Mucosa of rectum (tissue), 2 donors: Measurements from ENCODE around the gene JAK3.

Experiments used
- H3K27ac ChIP-seq, 2 donors: one replicate each; pipeline ENCODE4 v1.7.0; 2013; ENCODE audit warnings: inconsistent platforms in 2 of 2, low read depth in 2 of 2, low read length in 2 of 2
- H3K27me3 ChIP-seq, 2 donors: one replicate each; pipeline ENCODE4 v1.7.0; 2013; ENCODE audit warnings: low read length in 2 of 2; ENCODE audit not compliant: control insufficient read depth in 2 of 2, insufficient read depth in 2 of 2
- H3K36me3 ChIP-seq, 2 donors: one replicate each; pipeline ENCODE4 v1.7.0; 2013; ENCODE audit warnings: low read length in 2 of 2; ENCODE audit not compliant: control insufficient read depth in 2 of 2, insufficient read depth in 2 of 2
- H3K4me1 ChIP-seq, 2 donors: one replicate each; pipeline ENCODE4 v1.7.0; 2013; ENCODE audit warnings: low read length in 2 of 2, mild to moderate bottlenecking in 1 of 2; ENCODE audit not compliant: control insufficient read depth in 2 of 2, insufficient read depth in 2 of 2
- H3K4me3 ChIP-seq, 2 donors: one replicate each; pipeline ENCODE4 v1.7.0; 2013; ENCODE audit warnings: low read length in 2 of 2
- H3K9ac ChIP-seq, 2 donors: one replicate each; pipeline ENCODE4 v1.7.0; 2013; ENCODE audit warnings: low read length in 2 of 2, low read depth in 1 of 2, mild to moderate bottlenecking in 1 of 2
- H3K9me3 ChIP-seq, 2 donors: one replicate each; pipeline ENCODE4 v1.7.0; 2013; ENCODE audit warnings: low read length in 2 of 2; ENCODE audit not compliant: control insufficient read depth in 2 of 2
- donor health status: healthy.
- donor health status: Normal muscosa, but diverticular disease.

The JAK3 gene

DNA sequence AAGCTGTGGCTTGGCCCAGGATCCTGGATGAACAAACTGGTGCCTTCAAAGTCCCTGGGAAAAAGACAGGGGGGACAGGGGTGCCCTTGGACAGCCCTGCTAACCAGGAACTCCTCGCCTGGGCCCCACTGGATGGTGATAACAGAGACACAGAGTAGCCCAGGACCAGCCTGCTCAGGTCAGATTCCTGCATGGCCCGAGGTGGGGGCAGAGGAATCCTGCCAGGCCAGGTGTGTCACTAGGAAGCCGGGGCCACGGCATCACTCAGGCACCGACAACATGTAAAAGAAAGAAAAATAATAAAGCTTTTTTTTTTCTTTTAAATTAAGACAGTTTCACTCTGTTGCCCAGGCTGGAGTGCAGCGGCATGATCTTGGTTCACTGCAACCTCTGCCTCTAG, 6.3 kb upstream of the JAK3 start:
- no peak overlapping the region for H3K27ac ChIP-seq
- no peak overlapping the region for H3K9ac ChIP-seq
- H3K36me3 ChIP-seq: no peaks in the 10 kb centered on the region
- H3K4me1 ChIP-seq: peaks cover under 1 to 7% of the 10 kb centered on the region in 2 donors
- H3K27me3 ChIP-seq: peaks cover 0 to 2% of the 10 kb centered on the region in 2 donors
- H3K4me3 ChIP-seq: no peak overlapping the region
- no peaks in the 10 kb centered on the region for H3K9me3 ChIP-seq

DNA sequence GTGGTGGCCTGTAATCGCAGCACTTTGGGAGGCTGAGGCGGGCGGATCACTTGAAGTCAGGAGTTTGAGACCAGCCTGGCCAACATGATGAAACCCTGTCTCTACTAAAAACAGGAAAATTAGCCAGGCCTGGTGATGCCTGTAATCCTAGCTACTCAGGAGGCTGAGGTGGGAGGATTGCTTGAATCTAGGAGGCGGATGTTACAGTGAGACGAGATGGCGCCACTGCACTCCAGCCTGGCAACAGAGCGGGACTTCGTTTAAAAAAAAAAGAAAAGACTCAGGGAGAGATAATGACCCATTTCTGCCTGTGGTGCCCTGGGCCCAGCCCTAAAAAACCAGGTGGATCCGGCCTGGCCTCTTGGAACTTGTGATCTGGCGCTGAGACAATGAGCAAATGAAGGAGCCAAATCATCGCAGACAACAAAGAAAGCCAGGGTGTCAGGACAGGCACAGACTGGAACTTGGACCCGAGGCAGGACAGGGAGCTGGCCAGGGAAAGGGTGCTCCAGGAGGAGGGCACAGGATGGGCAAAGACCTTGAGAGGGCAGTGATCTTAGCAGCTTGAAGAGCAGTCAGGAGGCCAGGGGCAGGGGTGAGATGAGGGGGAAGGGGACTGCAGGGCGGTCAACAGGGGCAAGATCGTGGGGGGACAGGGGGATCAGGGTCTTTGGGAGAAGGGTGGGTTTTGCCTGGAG, 962 bp upstream of the JAK3 start:
- no peaks in the 10 kb centered on the region for H3K36me3 ChIP-seq
- peaks cover 0 to 9% of the 10 kb centered on the region in 2 donors for H3K4me1 ChIP-seq
- H3K27me3 ChIP-seq: peaks cover 0 to 3% of the 10 kb centered on the region in 2 donors
- peak overlapping the region in 1 of 2 donors; percentile 86 for H3K27ac ChIP-seq
- no peak overlapping the region for H3K4me3 ChIP-seq
- H3K9me3 ChIP-seq: no peaks in the 10 kb centered on the region
- no peak overlapping the region for H3K9ac ChIP-seq

DNA sequence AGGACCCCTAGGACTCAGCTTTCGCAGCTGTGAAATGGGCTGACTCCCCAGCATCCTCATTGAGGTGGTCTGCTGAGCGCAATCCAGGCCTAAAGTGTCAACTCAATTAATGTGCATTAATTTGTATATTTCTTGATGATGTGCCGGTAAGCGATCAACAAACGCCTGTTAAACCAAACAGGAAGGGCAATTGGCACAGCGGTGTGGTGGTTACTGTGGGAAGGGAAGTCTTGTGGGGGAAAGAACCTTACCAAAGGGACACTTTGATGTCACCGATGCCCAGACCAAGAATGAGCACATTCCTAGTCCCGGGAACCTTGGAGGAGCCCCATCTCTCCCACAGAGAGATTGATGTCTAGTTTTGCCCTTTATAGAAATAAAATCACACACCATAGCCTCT, 1.6 kb downstream of the JAK3 start:
- Histone ChIP-seq H3K27ac (no peak overlapping the region), H3K9me3 (no peaks in the 10 kb centered on the region), H3K9ac (no peak overlapping the region), H3K4me1 (peaks cover 0 to 9% of the 10 kb centered on the region in 2 donors), H3K27me3 (peaks cover 1 to 6% of the 10 kb centered on the region in 2 donors), H3K36me3 (peaks cover 0 to 3% of the 10 kb centered on the region in 2 donors), H3K4me3 (peak overlapping the region in 1 of 2 donors; percentile 2)

DNA sequence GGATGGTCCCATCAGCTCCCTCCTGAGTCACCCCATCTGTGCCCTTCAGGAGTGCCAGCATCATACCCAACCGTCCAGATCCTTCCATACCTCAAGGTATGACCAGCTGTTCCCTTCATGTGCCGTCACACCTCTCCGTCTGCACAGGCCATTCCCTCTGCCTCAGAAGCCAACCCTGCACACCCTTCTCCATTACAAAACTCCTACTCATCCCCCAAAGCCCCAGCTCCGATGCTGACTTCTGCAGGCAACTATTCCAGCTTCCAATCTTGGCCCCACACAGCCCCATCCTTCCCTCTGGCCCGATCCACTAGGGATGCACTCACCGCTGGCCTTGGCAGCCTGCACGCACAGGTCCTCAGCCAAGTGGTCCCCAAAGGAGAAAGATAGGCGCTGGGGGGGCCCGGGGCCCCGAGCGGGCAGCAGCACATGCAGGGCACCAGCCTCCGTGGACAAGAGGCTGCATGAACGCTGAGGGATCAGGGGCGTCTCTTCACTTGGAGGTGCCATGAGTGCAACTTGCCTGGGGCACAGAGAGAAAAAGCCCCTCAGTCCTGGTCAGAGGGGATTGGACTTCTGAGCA, 3.8 kb downstream of the JAK3 start:
- Histone ChIP-seq H3K4me1 (peaks cover 0 to 2% of the 10 kb centered on the region in 2 donors), H3K9me3 (no peaks in the 10 kb centered on the region), H3K4me3 (no peak overlapping the region), H3K9ac (no peak overlapping the region), H3K27me3 (peaks cover 1 to 12% of the 10 kb centered on the region in 2 donors), H3K36me3 (peaks cover 0 to 3% of the 10 kb centered on the region in 2 donors), H3K27ac (no peak overlapping the region)

DNA sequence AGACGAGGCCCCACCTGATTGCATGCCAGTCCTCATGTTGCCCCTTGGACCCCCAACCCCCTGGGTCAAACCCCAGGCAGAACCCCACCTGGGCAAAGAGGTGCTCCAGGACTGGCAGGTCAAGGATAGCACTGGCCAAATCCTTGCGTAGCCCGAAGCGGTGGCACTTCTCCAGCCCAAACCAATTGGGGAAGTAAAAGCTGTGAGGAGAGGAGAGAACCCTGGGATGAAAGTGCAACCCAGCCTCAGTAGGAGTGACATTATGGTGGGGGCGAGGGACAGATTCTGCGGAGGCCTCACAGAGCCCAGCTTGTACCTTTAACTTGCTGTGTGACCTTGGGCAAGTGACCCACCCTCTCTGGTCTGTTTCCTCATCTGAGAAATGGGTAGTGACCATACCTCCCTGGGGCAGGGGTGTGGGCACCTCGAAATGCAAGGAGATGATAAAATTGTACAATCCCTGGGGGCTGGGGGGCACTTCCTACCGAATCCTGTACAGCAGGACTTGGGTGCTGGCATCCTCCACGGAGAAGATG, 4.4 kb downstream of the JAK3 start:
- Histone ChIP-seq H3K4me1 (peaks cover 0 to 2% of the 10 kb centered on the region in 2 donors), H3K9ac (no peak overlapping the region), H3K36me3 (peaks cover 0 to 3% of the 10 kb centered on the region in 2 donors), H3K9me3 (no peaks in the 10 kb centered on the region), H3K27ac (no peak overlapping the region), H3K27me3 (peaks cover 1 to 12% of the 10 kb centered on the region in 2 donors), H3K4me3 (no peak overlapping the region)

GRCh38 chr19:17842663-17843291, 5.0 kb downstream of the JAK3 start:
- H3K4me3 ChIP-seq: no peak overlapping the region
- H3K27me3 ChIP-seq: peaks cover 1 to 12% of the 10 kb centered on the region in 2 donors
- no peaks in the 10 kb centered on the region for H3K9me3 ChIP-seq
- peaks cover 0 to 3% of the 10 kb centered on the region in 2 donors for H3K36me3 ChIP-seq
- H3K9ac ChIP-seq: no peak overlapping the region
- H3K4me1 ChIP-seq: no peaks in the 10 kb centered on the region
- no peak overlapping the region for H3K27ac ChIP-seq

DNA sequence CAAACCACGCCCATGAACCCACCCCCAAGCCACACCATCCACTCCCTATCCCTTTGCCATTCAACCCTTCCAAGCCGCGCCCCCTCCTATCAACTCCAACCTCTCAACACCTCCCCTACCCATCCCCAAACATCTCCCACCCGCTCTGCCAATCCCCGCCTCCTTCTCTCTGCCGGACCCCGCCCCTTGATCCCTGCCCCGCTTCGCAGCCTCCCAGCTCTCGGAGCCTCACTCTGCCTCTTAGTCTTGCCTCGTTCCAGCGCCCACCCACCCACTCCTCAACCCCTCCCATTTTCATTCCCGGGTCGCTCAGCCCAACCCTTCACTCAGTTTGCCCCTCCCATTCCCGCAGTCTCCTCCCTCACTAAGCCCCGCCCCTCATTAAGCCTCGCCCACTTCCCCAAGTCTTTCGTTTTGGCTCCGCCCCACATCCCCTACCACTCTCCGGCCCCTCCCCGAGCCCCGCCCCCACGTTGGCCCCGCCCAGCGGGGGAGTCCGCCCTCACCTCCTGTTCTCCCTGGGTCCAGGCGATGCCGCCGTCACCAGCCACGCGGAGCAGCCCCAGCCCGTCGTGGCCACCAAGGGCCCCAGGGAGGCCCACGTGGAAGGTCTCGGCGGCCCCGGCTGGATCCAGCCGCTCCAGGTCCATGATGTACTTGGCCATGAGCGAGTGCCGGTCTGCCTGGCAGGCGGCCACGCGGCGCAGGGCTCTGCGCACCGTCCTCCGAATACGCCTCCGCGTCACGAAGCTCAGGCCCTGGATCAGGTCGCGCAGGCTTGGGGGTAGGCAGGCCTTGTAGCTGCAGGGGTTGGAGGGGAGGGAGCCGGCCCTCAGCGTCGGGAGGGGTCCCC, 5.7 kb downstream of the JAK3 start:
- peaks cover 0 to 12% of the 10 kb centered on the region in 2 donors for H3K27me3 ChIP-seq
- H3K4me3 ChIP-seq: peak overlapping the region; percentile 20 to 23
- no peaks in the 10 kb centered on the region for H3K9me3 ChIP-seq
- peaks cover 0 to 3% of the 10 kb centered on the region in 2 donors for H3K36me3 ChIP-seq
- H3K4me1 ChIP-seq: no peaks in the 10 kb centered on the region
- H3K9ac ChIP-seq: no peak overlapping the region
- no peak overlapping the region for H3K27ac ChIP-seq

DNA sequence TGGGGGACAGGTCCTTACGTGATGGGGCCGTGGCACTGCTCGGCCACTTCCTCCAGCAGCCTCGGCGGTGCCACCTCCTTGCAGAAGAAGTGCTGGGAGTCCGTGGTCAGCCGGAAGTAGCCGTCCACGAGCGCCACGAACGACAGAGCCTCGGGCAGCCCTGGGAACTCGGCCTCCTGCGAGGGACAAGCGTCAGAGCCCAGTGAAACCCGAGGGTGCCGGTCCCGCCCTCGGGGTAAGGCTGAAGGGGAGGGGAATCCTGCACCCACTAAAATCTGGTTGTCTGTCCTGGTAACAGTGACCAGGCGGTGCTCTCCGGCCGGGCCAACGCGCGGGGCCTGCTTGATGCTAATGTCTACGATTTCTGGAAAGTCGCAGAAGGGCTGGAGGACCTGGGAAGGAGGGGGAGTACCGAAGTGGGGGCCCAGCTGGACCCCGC, 6.4 kb downstream of the JAK3 start:
- Histone ChIP-seq H3K4me1 (no peaks in the 10 kb centered on the region), H3K4me3 (peak overlapping the region; percentile 20 to 23), H3K9ac (peak overlapping the region in 1 of 2 donors; percentile 19), H3K36me3 (peaks cover 0 to 4% of the 10 kb centered on the region in 2 donors), H3K27ac (no peak overlapping the region), H3K9me3 (no peaks in the 10 kb centered on the region), H3K27me3 (peaks cover 0 to 12% of the 10 kb centered on the region in 2 donors)

DNA sequence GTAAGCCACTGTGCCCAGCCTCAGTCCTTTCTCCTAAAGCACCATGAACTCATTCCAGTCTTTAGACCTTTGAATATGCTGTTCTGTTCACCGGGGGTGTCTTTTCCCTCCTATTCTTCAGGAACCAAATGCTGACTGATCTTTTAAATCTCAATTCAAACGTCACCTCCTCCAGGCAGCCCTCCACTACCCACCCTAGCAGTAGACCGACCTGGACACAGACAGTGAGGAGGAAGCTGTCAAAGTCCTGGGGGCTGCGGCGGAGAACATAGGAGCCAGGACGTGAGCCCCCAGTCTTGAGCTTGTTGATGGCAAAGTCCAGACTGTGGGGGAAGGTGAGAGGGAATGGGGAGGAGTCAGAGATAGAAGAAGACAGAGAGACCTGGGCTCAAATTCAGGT, 7.8 kb downstream of the JAK3 start:
- no peaks in the 10 kb centered on the region for H3K4me1 ChIP-seq
- no peaks in the 10 kb centered on the region for H3K9me3 ChIP-seq
- H3K4me3 ChIP-seq: no peak overlapping the region
- peaks cover 0 to 7% of the 10 kb centered on the region in 2 donors for H3K36me3 ChIP-seq
- no peak overlapping the region for H3K9ac ChIP-seq
- H3K27me3 ChIP-seq: peaks cover 0 to 12% of the 10 kb centered on the region in 2 donors
- H3K27ac ChIP-seq: no peak overlapping the region
